ENCODE results near the gene ARHGAP4.

DNA sequence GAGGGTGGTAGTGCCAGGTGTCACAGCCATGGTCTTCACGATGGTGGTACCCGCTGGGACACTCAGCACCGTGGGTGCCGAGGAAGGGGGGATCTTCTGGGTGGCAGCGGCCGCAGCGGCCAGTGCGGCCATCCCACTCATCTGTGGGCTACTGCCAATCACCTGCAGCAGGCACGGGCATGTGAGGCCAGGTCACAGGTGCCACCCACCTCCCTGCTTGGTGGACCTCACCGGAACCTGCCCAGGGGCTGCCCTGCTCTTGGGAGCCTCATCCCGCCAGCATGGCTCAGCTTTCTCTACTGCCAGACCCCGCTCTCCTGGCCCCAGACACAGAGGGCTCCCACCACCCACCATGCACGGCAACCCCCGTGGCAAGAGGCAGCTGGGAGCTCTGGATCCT, 32.5 kb upstream of the ARHGAP4 start:
- TF ChIP-seq, protein P1, sequence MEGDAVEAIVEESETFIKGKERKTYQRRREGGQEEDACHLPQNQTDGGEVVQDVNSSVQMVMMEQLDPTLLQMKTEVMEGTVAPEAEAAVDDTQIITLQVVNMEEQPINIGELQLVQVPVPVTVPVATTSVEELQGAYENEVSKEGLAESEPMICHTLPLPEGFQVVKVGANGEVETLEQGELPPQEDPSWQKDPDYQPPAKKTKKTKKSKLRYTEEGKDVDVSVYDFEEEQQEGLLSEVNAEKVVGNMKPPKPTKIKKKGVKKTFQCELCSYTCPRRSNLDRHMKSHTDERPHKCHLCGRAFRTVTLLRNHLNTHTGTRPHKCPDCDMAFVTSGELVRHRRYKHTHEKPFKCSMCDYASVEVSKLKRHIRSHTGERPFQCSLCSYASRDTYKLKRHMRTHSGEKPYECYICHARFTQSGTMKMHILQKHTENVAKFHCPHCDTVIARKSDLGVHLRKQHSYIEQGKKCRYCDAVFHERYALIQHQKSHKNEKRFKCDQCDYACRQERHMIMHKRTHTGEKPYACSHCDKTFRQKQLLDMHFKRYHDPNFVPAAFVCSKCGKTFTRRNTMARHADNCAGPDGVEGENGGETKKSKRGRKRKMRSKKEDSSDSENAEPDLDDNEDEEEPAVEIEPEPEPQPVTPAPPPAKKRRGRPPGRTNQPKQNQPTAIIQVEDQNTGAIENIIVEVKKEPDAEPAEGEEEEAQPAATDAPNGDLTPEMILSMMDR (conservative IDR thresholded peaks at IDR 0.05 in 1 of 2, IDR thresholded peaks at IDR 0.05 in 1 of 2; ENCODE audit: low read depth in 1 of 2, low read length in 2 of 2) = no peak
- TF ChIP-seq EZH2 (IDR thresholded peaks at IDR 0.05; ENCODE audit: low read length, missing control alignments) = no peak

Measured in fibroblast of lung (primary cell).